GM10847 (cell line): ENCODE measurements around the gene TMEM139.

Experiments
- POLR2A ChIP-seq: IDR thresholded peaks from 2 replicates; pipeline ENCODE4 v1.6.1; 2011; ENCODE audit not compliant: insufficient read length; ENCODE audit errors: extremely low read depth

The TMEM139 gene

GRCh38 chr7:143284591-143285469, at the start of gene TMEM139:
Gene TMEM139 (plus strand): TSS chr7:143284958. CDS start chr7:143285958, 1,000 bp downstream.
- TF ChIP-seq POLR2A, result no peak

- no peak for TF ChIP-seq POLR2A
These were observed 49.2 kb upstream of the TMEM139 start for GRCh38 chr7:143235561-143235960.

- no peak for TF ChIP-seq POLR2A
These were observed 48.3 kb upstream of the TMEM139 start for GRCh38 chr7:143236408-143236990.

- no peak for TF ChIP-seq POLR2A
These were observed 47.4 kb upstream of the TMEM139 start for GRCh38 chr7:143237366-143237765.

- TF ChIP-seq POLR2A, result no peak
These were observed 46.3 kb upstream of the TMEM139 start for GRCh38 chr7:143238289-143238980.

- no peak for TF ChIP-seq POLR2A
These were observed 44.9 kb upstream of the TMEM139 start for GRCh38 chr7:143239813-143240212.

- no peak for TF ChIP-seq POLR2A
These were observed 44.2 kb upstream of the TMEM139 start for GRCh38 chr7:143240291-143241168.

- no peak for TF ChIP-seq POLR2A
These were observed 42.5 kb upstream of the TMEM139 start for GRCh38 chr7:143242306-143242705.

- no peak for TF ChIP-seq POLR2A
These were observed 41.6 kb upstream of the TMEM139 start for GRCh38 chr7:143243111-143243510.

GRCh38 chr7:143243614-143244013, 41.1 kb upstream of the TMEM139 start:
- no peak for TF ChIP-seq POLR2A

- TF ChIP-seq POLR2A, result no peak
These were observed 40.4 kb upstream of the TMEM139 start for GRCh38 chr7:143244321-143244720.

- no peak for TF ChIP-seq POLR2A
These were observed 39.6 kb upstream of the TMEM139 start for GRCh38 chr7:143245123-143245522.

- no peak for TF ChIP-seq POLR2A
These were observed 37.4 kb upstream of the TMEM139 start for GRCh38 chr7:143247372-143247771.

- TF ChIP-seq POLR2A, result no peak
These were observed 35.9 kb upstream of the TMEM139 start for GRCh38 chr7:143248761-143249354.

GRCh38 chr7:143250199-143250598, 34.6 kb upstream of the TMEM139 start:
- no peak for TF ChIP-seq POLR2A
